GM18508 (cell line): Measurements from ENCODE around the gene ADAM8.

ENCODE experiments used
- ATAC-seq: cut with Tn5 transposase; IDR thresholded peaks from one replicate; pipeline ENCODE4 v1.9.1; 2021; ENCODE audit warnings: moderate number of reproducible peaks; ENCODE audit not compliant: insufficient read depth, unreplicated experiment

Gene ADAM8

DNA sequence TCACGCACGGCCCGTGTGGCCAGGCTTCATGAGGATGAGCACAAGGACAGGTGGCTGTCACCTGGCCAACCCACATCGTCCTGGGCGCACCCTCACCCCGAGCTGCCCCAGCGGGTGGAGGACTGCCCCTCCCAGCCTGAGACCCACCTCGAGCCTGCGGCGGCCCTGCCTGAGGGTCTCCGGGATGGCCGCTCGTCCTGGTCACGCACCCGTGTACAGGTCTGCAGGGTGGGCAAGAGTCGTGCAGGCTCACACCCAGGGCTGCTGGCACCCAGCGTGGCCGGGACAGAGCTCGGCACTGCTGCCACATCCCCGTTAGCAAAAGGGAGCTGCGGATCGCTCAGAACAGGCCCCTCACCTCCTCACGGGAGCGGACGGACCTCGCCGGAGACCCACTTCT, 61.1 kb downstream of the ADAM8 start:
- ATAC-seq = no peak

- ATAC-seq = no peak
Observed at GRCh38 chr10:133214468-133215410, 61.9 kb downstream of the ADAM8 start.

DNA sequence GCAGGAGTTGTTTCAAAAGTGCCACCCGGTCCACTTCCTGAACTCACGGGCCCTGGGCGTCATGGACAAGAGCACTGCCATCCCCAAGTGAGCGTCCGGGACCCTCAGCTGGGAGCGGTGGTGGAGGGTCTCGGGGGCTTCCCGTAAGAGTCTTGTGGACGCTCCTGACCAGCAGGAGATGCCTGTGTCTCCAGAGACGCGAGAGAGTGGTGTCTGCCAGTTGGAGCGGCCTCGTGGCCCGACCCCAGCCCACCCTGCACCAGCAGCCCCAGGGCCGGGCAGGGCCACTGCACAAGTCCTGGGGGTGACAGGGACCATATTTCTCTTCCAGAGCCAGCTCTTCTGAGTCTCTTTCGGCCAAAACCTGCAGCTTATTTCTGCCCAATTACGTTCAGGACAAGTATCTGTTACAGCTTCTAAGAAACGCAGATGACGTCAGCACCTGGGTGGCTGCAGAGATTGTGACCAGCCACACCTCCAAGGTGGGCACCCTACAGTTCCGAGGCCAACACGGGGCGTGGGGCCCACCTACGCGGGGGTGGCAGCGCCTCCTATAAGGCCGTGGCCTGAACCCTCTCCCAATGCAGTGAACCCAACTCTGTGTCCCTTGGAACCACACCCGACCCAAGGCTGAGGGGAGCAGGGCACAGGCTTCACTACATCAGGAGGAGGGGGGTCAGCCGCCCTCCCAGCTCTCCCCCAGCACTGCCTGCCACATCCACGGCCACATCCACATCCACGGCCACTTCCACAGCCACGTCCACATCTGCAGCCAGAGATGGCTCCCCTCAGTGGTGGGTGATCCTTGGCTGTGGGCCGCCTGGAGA, 62.8 kb downstream of the ADAM8 start:
- ATAC-seq = no peak

DNA sequence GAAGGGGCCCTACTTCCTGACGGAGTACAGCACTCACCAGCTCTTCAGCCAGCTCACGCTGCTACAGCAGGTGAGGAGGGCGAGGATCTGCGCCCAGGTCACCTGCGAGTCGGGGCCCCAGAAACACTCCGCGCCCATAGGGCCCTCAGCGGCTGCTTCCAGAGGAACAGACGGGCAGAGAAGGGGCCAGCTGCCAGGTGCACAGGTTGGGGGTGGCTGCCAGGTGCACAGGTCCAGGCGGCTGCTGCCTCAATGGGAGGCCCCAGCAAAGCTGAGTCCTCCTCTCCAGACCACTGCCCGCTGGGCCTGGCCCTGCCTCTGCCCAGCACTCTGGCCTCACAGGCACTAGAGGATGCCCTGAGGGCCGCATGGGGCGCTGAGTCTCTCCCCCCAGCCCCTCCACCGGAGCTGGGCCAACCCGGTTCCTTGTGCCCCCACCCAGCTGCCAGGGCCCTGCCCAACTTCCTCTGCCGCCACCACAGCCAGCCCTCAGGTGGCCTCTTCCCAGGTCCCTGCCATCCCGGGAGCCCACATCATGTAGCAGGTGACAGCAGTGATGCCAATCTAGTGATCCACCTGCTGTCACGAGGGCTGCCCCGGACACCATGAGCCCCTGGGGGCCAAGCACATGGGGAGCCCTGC, 63.7 kb downstream of the ADAM8 start:
- no peak for ATAC-seq
